Myometrial cell (primary cell): Measurements from ENCODE around the gene IPO8. TPM values are rescaled to one million over a fixed set of nuclear protein-coding genes. Genes with fewer than 3 reads are reported as not detected.

ENCODE experiments used
- total RNA-seq: library from RNA; depleted of rRNA; stranded (reverse); fragments of >200 nt; gene quantifications from 2 replicates; pipeline ENCODE4 v1.2.3, GENCODE V29; 2015

Gene IPO8
- 12.7 and 20.0 TPM in 2 replicates for total RNA-seq

GRCh38 chr12:30695199-30696102, at the start of gene IPO8:
TSS of gene IPO8 (minus strand) at chr12:30695869. CDS start at chr12:30695647, 222 bp downstream.

Other genes with a start within 250 kb of the IPO8 start
- gene CAPRIN2, start 59.1 kb upstream of the IPO8 start, total RNA-seq, result 24.8 and 34.4 TPM in 2 replicates
- under 0.01 and 0.29 TPM in 2 replicates for gene TSPAN11, start 230.9 kb upstream of the IPO8 start, total RNA-seq